Measurements from ENCODE around the gene NAP1L5.

The NAP1L5 gene

GRCh38 chr4:88697588-88698329 is at the start of gene NAP1L5:
NAP1L5 (minus strand) TSS chr4:88697829; CDS start chr4:88697754, 75 bp downstream.
- DNase-seq: peak; percentile 59 to 74 (median 65)

DNA sequence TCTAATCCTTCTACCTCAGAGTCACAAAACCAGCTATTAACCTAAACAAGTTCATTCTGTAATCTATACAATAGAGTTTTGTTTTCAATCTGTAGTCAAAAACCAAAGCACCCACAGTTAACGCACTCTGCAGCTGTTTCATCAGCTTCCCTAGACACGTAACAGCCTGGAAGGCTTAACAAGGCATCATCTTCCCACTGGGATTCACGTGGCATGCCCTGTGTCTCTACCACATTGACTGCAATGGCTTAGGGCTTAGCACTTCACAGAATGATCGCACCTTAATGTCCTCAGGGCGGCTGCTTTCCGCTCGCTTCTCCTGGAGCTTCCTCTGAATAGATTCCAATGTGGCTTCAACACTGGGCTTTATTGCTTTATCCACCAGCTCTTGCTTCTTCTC is 49.7 kb upstream of the NAP1L5 start:
- no peak for DNase-seq

DNA sequence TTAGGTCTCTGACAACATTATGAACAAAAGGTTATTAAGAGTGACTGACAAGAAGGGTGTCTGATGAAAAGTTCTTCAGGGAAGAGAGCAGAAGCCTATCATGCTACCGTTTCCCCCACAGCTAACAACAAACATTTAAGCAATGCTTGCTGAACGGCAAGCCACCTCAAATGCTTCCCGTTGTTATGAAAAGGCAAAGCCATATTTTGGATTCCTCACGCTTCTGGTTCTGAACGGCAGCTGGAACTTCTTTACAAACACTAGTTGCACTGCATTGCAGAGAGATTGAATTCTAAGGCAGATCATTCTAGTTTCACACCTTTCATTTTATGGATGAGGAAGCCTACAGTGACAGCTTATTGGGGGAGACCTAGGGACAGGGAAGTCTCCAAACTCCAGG is 48.6 kb upstream of the NAP1L5 start:
- no peak for DNase-seq

- no peak for DNase-seq
Observed at GRCh38 chr4:88745581-88746163, 48.0 kb upstream of the NAP1L5 start.

DNA sequence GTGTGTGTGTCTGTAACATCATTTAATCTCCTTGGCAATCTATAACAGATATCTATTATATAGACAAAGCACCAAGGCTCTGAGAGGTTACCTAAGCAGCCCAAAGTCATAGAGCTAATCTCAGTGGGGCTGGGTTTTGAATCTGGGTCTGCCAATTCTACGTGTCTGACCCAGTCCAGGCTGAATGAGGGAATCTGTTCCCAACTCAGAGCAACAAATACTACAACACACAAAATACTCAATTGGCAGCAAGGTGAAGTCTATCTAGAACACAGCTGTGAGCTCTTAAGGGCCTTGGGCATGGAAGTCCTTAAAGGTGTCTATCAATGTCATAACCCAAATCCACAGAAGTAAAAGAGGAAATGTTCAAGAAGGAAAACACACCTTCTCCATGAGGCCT is 47.5 kb upstream of the NAP1L5 start:
- DNase-seq: no peak

DNA sequence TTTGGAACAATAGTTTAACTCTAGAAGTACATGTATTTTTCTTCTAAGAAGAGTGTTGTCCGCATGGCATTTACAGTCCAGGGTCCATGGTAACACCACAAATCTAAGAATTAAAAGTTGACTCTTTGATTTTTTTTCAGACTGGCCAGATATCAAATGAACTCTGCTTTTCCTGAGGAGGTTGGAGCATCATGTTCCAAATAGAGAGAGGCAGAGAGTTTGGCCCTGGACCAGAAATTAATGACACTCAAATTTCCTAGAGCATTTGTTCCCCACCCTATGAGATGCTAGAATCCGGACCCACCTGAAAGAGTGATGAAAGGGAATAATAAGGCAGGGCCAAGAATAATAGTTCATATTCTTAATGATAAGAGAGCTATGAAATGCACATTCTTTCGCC is 47.0 kb upstream of the NAP1L5 start:
- DNase-seq: no peak

DNA sequence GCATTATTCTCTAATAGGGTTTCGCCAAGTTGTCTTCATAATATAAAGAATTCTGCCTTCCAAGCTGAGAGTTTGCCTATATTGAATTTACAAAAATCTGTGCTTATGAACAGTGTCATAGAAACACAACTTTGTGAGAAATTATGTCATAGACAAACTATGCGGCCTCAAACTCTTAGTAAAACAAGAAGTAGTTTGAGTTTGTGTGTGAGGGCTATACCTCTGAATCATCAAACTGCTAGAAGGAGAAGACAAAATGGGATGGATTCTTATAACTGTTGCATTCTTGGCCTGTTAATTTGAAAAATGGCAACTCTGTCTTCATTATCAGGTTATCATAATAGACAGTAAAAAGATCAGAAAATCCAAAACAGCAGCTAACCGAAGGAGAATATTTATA is 46.1 kb upstream of the NAP1L5 start:
- no peak for DNase-seq

GRCh38 chr4:88742561-88742960 is 44.9 kb upstream of the NAP1L5 start:
- no peak for DNase-seq

DNA sequence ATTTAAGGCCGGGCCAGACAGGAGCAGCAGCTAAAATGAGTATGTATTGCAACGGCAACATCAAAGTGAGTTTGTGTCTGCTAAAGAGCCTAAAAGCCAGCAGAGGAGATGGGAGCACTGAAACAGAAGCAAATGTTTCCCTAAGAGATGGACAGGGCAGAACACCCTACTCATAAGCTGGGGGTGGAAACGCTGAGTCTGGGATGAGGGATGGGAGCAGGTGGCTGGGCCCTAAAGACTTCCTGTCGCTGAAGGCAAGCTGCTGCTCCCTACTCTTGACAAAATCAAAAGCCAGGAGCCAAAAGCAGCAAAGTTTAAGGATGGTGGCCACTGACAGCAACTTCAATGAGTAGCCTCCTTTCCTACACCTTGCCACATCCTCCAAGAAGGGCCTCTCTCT is 40.6 kb upstream of the NAP1L5 start:
- DNase-seq: no peak

DNA sequence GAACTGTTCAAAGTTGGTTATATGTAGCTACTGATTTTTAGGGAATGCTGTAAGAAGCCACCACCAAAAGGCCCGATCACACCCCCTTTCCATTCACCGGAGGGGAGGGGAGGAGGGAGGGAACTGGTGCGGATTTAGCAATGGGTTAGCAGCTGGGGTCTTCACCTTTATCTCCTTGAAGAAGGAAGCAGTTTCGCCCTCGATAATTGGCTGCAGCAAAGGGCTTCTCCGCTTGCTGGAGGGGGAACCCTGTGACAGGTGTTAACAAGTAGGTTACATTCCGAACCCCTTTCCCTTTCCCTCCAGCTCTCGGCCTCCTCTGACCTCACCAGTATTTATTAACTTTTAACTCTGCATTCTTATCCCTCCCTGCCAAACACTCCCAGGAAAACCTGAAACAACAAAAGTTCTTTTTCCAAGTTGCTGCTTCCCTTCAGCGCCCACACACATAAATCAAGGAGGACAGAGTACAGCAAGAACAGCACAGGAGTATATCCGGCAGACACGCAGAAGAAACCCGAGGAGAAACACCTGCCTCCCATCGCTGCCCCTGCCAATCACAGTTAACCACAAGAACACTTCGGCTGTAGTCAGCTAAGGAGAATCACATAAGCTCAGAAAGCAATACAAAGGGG is 39.8 kb upstream of the NAP1L5 start:
- no peak for DNase-seq

DNA sequence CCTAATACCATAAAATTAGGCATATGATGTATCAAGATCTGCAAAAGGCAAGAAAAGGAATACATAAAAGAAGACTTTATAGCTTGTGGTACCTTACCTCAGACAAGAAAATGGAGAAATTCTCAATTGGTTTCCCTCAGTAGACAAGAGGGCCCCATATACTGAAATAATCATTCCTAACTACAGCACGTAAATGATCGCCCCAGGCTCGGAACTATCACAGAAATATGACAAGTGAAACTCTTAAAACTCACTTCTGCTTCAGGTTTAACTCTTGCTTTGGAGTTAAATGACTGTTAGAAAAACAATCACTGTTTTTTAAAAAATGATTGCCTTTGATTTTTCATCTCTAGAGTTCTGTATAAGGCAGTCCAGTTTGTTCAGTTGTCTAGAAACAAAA is 38.6 kb upstream of the NAP1L5 start:
- DNase-seq: no peak

- no peak for DNase-seq
Observed at GRCh38 chr4:88735564-88735963, 37.9 kb upstream of the NAP1L5 start.

- DNase-seq: no peak
Observed at GRCh38 chr4:88734403-88734949, 36.8 kb upstream of the NAP1L5 start.

GRCh38 chr4:88732714-88733368 is 35.2 kb upstream of the NAP1L5 start:
- no peak for DNase-seq

DNA sequence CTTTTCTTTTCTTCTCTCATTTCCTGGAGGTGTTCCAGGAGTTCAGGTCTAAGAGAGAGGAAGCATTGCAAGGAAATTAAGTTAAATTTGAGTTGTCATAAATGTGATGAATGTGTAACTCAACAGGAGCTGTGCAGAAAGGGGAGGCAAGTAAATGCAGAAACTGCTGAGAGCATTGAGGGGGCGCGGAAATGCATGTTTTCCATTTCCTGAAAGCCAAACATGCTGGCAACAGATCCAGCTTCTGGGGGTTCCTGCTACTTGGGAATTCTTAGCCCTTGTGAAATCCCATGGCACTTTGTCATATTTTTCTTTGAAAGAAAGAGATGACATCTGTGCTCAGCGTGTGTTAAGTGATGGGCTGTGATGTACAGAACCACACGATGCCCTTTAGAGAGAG is 33.8 kb upstream of the NAP1L5 start:
- DNase-seq: no peak

DNA sequence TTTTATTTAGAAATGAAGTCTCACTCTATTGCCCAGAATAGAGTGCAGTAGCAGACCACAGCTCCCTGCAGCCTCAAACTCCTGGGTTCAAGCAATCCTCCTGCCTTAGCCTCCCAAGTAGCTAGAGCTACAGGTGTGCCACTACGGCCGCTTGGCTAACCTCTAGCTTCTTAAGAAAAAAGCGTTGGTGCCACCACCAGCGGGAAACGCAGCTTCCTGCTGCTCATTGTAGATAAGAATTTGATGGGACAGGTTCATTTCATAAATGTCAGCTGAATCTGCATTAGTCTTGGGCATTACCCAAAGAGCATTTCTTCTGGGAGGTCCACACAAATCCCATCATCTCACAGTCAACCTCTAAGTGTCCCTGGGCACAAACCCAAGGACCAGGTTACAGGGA is 33.2 kb upstream of the NAP1L5 start:
- DNase-seq: no peak

GRCh38 chr4:88729146-88729760 is 31.6 kb upstream of the NAP1L5 start:
- DNase-seq: no peak

DNA sequence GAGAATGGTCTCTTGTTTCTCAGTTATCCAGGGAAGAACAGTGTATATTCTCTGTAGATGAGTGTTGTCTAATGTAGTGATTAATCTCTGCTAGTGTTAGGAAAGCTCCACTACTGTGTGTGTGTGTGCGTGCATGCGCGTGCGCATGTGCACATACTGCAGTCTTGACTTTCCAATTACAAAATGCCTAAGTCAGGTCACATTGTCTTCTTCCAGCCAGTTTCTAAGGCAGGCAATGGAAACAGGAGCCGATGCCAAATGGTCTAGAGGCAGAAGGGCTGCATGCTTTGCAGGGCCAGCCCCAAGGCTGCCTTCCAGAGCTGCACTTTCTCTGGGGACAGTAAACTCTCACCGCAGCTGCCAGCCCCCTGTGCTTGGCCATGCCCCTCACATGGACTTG is 30.5 kb upstream of the NAP1L5 start:
- DNase-seq: no peak

DNA sequence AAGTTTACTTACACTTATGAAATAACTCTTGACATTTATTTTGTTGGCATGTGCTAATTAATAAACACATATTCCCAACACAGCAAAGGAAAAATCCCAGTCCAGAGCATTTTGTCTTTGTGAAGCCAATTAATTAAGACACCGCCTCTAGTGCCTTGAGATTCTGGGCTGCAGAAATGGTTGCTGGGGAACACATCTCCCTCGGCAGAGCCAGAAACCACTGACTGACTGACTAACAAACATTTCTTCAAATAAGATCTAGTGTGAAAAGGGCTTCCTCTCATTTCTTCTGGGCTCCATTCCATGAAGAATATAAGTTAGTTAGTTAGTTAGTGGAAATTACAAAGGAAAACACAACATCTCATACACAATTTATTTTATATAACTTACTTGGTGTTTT is 28.4 kb upstream of the NAP1L5 start:
- no peak for DNase-seq

DNA sequence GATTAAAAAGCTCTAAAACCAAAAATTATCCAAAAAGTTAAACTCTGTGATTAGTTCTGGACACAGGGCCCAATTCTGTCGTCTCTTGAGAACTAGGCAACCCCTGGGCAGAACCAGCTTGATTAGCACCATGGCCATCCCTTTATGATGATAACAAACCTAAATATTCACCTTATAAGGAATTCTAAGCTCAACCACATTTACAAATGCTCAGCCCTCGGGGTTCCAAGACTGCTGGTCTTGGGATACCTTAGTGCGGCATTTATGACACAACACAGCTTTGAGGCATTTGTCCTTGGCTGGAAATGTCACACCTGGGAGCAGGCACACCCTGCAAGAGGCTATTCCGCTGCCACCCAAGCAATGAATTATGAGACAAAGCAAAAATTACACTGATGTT is 27.5 kb upstream of the NAP1L5 start:
- DNase-seq: no peak

GRCh38 chr4:88724406-88724805 is 26.8 kb upstream of the NAP1L5 start:
- no peak for DNase-seq

DNA sequence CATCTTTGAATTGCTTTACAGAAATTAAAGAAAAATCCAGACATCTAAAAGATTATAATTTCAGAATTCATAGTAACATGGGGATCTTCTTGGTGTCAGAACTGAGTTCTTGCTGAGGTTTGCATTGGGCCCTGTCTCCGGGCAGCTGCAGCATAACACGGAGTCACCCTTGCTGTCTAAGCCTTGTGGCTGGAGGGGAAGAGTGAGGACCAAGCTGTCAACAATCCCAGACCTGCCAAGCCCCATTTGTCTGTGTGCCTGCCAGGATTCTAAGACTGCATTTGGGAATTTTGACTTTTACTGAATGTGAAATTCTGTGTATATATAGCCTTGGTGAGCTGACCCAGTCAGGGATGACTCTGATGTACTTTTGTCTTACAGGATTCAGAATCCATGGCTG is 25.2 kb upstream of the NAP1L5 start:
- DNase-seq: no peak

DNA sequence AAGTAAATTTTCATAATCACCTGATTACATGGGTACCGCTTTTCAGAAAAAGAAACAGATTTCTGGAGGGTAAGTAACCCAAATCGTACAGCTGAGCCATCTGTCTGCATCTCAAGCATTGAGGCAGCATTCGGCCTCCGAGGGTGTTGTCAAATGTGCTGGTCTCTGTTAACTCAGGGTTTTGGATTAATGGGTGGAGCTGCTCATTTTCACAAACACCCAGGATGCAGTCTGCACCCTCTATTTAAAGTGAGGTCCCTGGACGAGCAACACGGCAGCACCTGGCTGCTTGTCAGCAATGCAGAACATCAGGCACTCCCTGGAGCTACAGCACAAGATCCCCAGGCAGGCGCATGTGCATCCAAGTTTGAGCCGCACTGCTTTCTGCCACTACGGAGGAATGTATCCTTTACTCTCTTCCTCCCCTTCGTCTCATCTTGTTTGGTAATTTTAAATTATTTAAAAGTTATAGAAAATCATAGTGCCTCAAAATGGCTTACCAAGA is 24.7 kb upstream of the NAP1L5 start:
- DNase-seq: no peak

All from suppressor macrophage treated with lipopolysaccharide for 1 hour (primary cell).